Aorta (tissue), 5 donors: Measurements from ENCODE around the gene PAPLN. TPM values are rescaled to one million over a fixed set of nuclear protein-coding genes. Genes with fewer than 3 reads are reported as not detected.

Source experiments
- ATAC-seq: fragments of 200-7000 bp; cut with Tn5 transposase; one replicate; pipeline ENCODE4 v1.9.1; 2022; ENCODE audit warnings: moderate library complexity; ENCODE audit not compliant: low FRiP score
- DNase-seq, 2 donors: peaks; one replicate each; pipeline ENCODE4 v3.0.0-alpha.2; 2020
- H3K27ac ChIP-seq, 2 donors: one replicate each; pipeline ENCODE4 v1.5.1; 2013; ENCODE audit warnings: low read length in 2 of 2, mild to moderate bottlenecking in 2 of 2, moderate library complexity in 2 of 2, control low read depth in 1 of 2, inconsistent platforms in 1 of 2, low read depth in 1 of 2
- H3K27me3 ChIP-seq, 2 donors: one replicate each; pipeline ENCODE4 v1.6.1; 2013; ENCODE audit warnings: control low read depth in 1 of 2, low read length in 1 of 2, mild to moderate bottlenecking in 1 of 2, moderate library complexity in 1 of 2; ENCODE audit not compliant: insufficient read depth in 2 of 2, control insufficient read depth in 1 of 2
- H3K36me3 ChIP-seq, 2 donors: one replicate each; pipeline ENCODE4 v1.6.1; 2013; ENCODE audit warnings: control low read depth in 1 of 2, low read length in 1 of 2, mild to moderate bottlenecking in 1 of 2; ENCODE audit not compliant: insufficient read depth in 2 of 2, control insufficient read depth in 1 of 2
- H3K4me1 ChIP-seq, 2 donors: one replicate each; pipeline ENCODE4 v1.6.1; 2013; ENCODE audit warnings: low read length in 2 of 2, control low read depth in 1 of 2, mild to moderate bottlenecking in 1 of 2, moderate library complexity in 1 of 2; ENCODE audit not compliant: insufficient read depth in 2 of 2, control insufficient read depth in 1 of 2
- H3K4me3 ChIP-seq, 2 donors: one replicate each; pipeline ENCODE4 v1.5.1; 2013; ENCODE audit warnings: low read length in 2 of 2, control low read depth in 1 of 2, mild to moderate bottlenecking in 1 of 2
- H3K9me3 ChIP-seq: one replicate; pipeline ENCODE4 v1.6.1; 2013; ENCODE audit warnings: mild to moderate bottlenecking, low read length; ENCODE audit not compliant: control insufficient read depth
- WGBS, 2 donors: extraction: QIAGEN DNeasy Blood & Tissue Kit; methylation state at CpG; one replicate each; pipeline ENCODE4 v1.1.7; 2013; 5-methylcytosine and 5-hydroxymethylcytosine counted together
- intact Hi-C, 2 donors: fragments of 100-400 bp; cut with DNase I; formaldehyde crosslinking; loops; one replicate each; pipeline versions ENCODE4 v1.14.2 to v1.15.0; 2022
- polyA plus RNA-seq, 2 donors: library from polyadenylated mRNA; stranded (reverse); fragments of 200-250 nt; gene quantifications; one replicate each; pipeline ENCODE4 v1.2.3, GENCODE V29; 2013
- total RNA-seq, 2 donors: library from RNA; stranded (reverse); fragmentation: NEBNext Ultra II Directional; extraction: Animal tissue kit (Norgen Biotek cat#: 25700); gene quantifications; one replicate each; pipeline ENCODE4 v1.2.1, GENCODE V29; 2021
- donor health status: healthy with polysubstance abuse.
- donor health status: Bipolar disorder and iron deficiency.
- donor health status: DM: no; HTN: no; CAD: no.
- donor health status: DM: no; HTN: no; CAD: no.
- donor health status: DM: yes; HTN: yes; CAD: no.

Gene PAPLN
- total and polyA plus RNA-seq, 4 donors = 3.1 to 21.4 (median 7.8) TPM

GRCh38 chr14:73235531-73236155, 1.7 kb upstream of the PAPLN start:
- Histone ChIP-seq H3K9me3 (no peaks in the 10 kb centered on the region), H3K36me3 (no peaks in the 10 kb centered on the region), H3K4me1 (no peaks in the 10 kb centered on the region), H3K27me3 (no peaks in the 10 kb centered on the region), H3K4me3 (no peak overlapping the region), H3K27ac (no peak overlapping the region)
- WGBS, 2 donors = 73 to 82% methylated on average over 6 of the region's 6 CpGs
- DNase-seq = peak in 1 of 2 donors; percentile 63
- no peak for ATAC-seq
- intact Hi-C loops = no loop called here

DNA sequence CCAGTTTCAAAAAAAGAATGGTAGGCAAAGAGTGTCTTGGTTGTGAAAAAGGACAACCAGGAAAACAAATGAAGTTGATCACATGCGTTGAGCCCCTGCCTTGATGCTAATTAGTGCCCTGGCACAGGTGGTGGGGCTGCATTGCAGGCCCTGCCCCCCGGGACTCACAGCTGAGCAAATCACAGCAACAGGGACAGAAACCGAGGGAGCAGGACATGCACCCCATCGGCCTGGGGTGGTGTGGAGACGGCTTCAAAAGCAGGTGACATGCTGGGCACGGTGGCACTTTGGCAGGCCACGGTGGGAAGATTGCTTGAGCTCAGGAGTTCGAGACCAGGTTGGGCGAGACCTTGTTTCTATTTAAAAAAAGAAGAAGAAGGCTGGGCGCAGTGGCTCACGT, 1.1 kb upstream of the PAPLN start:
- Histone ChIP-seq H3K4me1 (no peaks in the 10 kb centered on the region), H3K27ac (no peak overlapping the region), H3K9me3 (no peaks in the 10 kb centered on the region), H3K27me3 (no peaks in the 10 kb centered on the region), H3K36me3 (no peaks in the 10 kb centered on the region), H3K4me3 (no peak overlapping the region)
- intact Hi-C loops = no loop called here
- no peak for ATAC-seq
- DNase-seq = peak in 1 of 2 donors; percentile 56
- WGBS, 2 donors = 73 to 76% methylated on average over 11 of the region's 11 CpGs

- H3K27me3 ChIP-seq = no peaks in the 10 kb centered on the region
- intact Hi-C loops = no loop called here
- DNase-seq (no peak), ATAC-seq (no peak)
- H3K27ac ChIP-seq = no peak overlapping the region
- 54 to 59% methylated on average over 7 of the region's 7 CpGs for WGBS, 2 donors
- no peaks in the 10 kb centered on the region for H3K4me1 ChIP-seq
- H3K9me3 ChIP-seq = no peaks in the 10 kb centered on the region
- no peaks in the 10 kb centered on the region for H3K36me3 ChIP-seq
- H3K4me3 ChIP-seq = no peak overlapping the region
These were observed 521 bp upstream of the PAPLN start for GRCh38 chr14:73236752-73237218.

- H3K27me3 ChIP-seq = no peaks in the 10 kb centered on the region
- 2 to 3% methylated on average over 34 to 73 of the region's 73 CpGs for WGBS, 2 donors
- no peaks in the 10 kb centered on the region for H3K36me3 ChIP-seq
- H3K4me3 ChIP-seq = peak overlapping the region in 1 of 2 donors; percentile 42
- intact Hi-C loops = no loop called here
- DNase-seq (peak in 1 of 2 donors; percentile 73), ATAC-seq (peak; percentile 2)
- no peak overlapping the region for H3K27ac ChIP-seq
- H3K4me1 ChIP-seq = no peaks in the 10 kb centered on the region
- no peaks in the 10 kb centered on the region for H3K9me3 ChIP-seq
These were observed 599 bp downstream of the PAPLN start for GRCh38 chr14:73237786-73238423.

DNA sequence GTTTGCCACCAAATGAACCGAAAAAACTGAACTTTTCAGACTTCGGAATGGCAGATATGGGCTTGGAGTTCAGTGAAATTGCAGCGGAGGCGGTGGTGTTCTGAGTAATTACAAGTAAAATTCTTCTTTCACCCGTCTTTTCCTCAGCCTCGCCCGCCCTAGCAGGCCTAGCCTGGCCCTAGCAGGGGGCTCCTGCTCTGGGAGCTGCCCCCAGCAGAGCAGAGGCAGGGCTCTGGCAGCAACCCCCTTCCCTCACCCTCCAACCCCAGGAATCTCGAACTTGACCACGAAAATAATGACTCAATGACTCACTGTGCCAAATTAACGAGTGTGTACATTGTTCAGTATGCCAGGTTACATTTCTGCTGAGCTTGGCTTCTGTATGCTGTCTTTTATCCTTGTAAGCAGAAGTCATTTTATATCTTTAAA, 1.1 kb downstream of the PAPLN start:
- H3K4me3 ChIP-seq = no peak overlapping the region
- 14 to 20% methylated on average over 10 of the region's 10 CpGs for WGBS, 2 donors
- no peaks in the 10 kb centered on the region for H3K36me3 ChIP-seq
- ATAC-seq = no peak
- no peaks in the 10 kb centered on the region for H3K9me3 ChIP-seq
- H3K27ac ChIP-seq = no peak overlapping the region
- intact Hi-C loops = no loop called here
- no peaks in the 10 kb centered on the region for H3K4me1 ChIP-seq
- peak in 1 of 2 donors; percentile 69 for DNase-seq
- no peaks in the 10 kb centered on the region for H3K27me3 ChIP-seq

- no peaks in the 10 kb centered on the region for H3K36me3 ChIP-seq
- no peaks in the 10 kb centered on the region for H3K4me1 ChIP-seq
- no peaks in the 10 kb centered on the region for H3K27me3 ChIP-seq
- DNase-seq = peak in 1 of 2 donors; percentile 67
- no peaks in the 10 kb centered on the region for H3K9me3 ChIP-seq
- H3K4me3 ChIP-seq = no peak overlapping the region
- 75 to 77% methylated on average over 11 of the region's 11 CpGs for WGBS, 2 donors
- ATAC-seq = no peak
- no peak overlapping the region for H3K27ac ChIP-seq
- intact Hi-C loops = no loop called here
These were observed 1.6 kb downstream of the PAPLN start for GRCh38 chr14:73238941-73239340.

DNA sequence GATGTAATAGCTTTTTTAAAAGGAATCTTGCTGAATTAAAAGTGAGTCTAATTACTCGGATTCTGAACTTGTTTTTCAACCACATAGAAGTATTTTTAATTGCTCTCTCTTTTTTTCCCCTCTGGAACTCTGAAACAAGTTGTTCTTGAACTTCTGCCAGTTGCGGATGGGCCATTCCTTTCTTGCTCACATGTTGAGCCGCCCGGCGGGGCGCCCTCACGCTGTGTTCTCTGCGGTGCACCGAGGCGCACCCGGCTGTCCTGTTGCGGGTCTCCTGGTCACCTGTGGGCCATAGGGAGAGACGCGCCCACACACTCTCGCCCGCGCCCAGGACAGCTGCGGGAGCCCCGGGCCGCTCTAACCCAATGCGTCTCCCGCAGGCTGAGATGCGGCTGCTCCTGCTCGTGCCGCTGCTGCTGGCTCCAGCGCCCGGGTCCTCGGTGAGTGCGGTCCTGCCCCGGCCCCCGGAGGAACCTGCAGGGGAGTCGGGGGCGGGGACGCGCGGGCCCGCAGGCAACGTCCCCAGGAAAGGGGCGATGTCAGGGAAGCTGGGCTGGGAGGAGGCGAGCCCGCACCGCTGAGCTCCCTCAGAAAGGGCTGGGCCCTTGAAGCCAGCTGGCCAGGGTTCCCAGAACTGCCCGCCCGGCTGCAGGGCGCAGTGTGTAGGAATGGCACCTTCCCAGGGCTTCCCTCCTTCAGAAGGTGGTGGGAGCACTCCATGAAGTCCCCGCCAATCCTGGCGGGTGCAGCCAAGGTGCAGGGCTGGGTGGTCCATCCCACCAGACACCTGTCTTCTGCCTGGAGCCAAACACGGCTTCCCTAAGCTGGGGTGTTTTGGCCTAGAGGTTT, 2.3 kb downstream of the PAPLN start:
- Histone ChIP-seq H3K27ac (no peak overlapping the region), H3K27me3 (no peaks in the 10 kb centered on the region), H3K36me3 (no peaks in the 10 kb centered on the region), H3K4me3 (peak overlapping the region in 1 of 2 donors; percentile 22), H3K4me1 (no peaks in the 10 kb centered on the region), H3K9me3 (no peaks in the 10 kb centered on the region)
- whole genome bisulfite sequencing, 2 donors = 7% methylated on average over 42 to 48 of the region's 48 CpGs
- intact Hi-C loops = no loop called here
- peak; percentile 54 to 81 for DNase-seq
- ATAC-seq = peak; percentile 60

DNA sequence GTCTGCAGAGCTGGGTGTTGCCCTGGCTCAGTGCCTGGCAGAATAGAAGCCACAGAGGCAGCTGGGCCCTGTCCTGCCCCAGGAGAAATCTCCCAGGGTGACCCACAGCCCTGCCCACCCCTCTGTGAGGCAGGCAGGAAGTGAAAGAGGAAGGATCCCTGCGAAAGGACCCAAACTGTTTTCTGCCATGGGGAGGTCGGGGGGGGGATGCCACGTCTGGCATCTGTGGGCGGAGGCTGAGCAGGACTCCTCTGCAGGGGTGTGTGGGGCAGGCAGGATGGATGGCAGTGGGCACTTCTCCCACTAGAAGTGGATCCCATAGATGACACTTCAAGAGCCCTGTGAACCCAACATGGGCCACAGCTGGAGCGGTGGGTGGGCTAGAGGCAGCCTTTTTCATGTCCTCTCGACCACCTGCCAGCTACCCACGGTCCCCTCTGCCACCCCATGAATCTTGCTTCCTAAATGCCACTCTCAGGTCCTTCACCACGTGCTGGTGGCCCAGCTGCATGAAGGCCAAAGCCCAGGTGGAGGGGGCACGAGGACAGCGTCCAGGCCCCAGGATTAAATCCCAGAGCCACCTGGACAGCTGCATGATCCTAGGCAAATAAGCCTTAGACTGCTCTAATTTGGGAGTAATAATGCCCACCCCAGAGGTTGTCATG, 3.6 kb downstream of the PAPLN start:
- no peak overlapping the region for H3K4me3 ChIP-seq

More for the DNA sequence above, 3.6 kb downstream of the PAPLN start:
- no peaks in the 10 kb centered on the region for H3K9me3 ChIP-seq
- no peaks in the 10 kb centered on the region for H3K27me3 ChIP-seq
- no peaks in the 10 kb centered on the region for H3K36me3 ChIP-seq
- ATAC-seq = no peak
- H3K4me1 ChIP-seq = no peaks in the 10 kb centered on the region
- WGBS, 2 donors = 85 to 93% methylated on average over 10 of the region's 10 CpGs
- no peak overlapping the region for H3K27ac ChIP-seq
- DNase-seq = peak; percentile 49 to 61
- intact Hi-C loops = no loop called here
